IMR-90 (cell line): ENCODE results near the gene MXD4. TPM values are rescaled to one million over a fixed set of nuclear protein-coding genes. Genes with fewer than 3 reads are reported as not detected.

Source experiments
- ATAC-seq: fragments of 200-7000 bp; cut with Tn5 transposase; 2 replicates; pipeline ENCODE4 v1.9.1; 2020; ENCODE audit warnings: low read depth, mild to moderate bottlenecking, moderate library complexity
- BruUV-seq: library from RNA; stranded (reverse); fragments of 400-500 nt; replicated peaks from 2 replicates; lab custom pipeline; 2021; lab: Mats Ljungman, UMichigan
- CTCF ChIA-PET: fragments of 300-600 bp; formaldehyde crosslinking; extraction: SDS; loops from one replicate; lab custom pipeline; 2021; ENCODE audit warnings: antibody characterized with exemption; lab: Yijun Ruan, JAX
- POLR2A ChIA-PET: fragments of 300-600 bp; sonication (Branson Sonifier 250); formaldehyde crosslinking; loops from one replicate; lab custom pipeline; 2022; ENCODE audit warnings: antibody characterized with exemption; ENCODE audit not compliant: unreplicated experiment; lab: Charles Lee
- DNase-seq: peaks from one replicate; pipeline ENCODE4 v3.0.0; 2013
- H2AFZ ChIP-seq: replicated peaks from 2 replicates; pipeline ENCODE3; 2013; ENCODE audit warnings: low read length, mild to moderate bottlenecking; ENCODE audit not compliant: poor library complexity
- H2AK5ac ChIP-seq: 2 replicates; pipeline ENCODE4 v1.6.1; 2013; ENCODE audit warnings: low read depth, low read length, inconsistent platforms
- H2AK9ac ChIP-seq: replicated peaks from 2 replicates; pipeline ENCODE3; 2013; ENCODE audit warnings: mild to moderate bottlenecking, low read depth, low read length, moderate library complexity; ENCODE audit not compliant: poor library complexity
- H2BK120ac ChIP-seq: 2 replicates; pipeline ENCODE4 v1.6.1; 2013; ENCODE audit warnings: low read depth, low read length, inconsistent platforms
- H2BK15ac ChIP-seq: 3 replicates; pipeline ENCODE4 v1.6.1; 2013; ENCODE audit warnings: low read depth, low read length, inconsistent platforms
- H2BK20ac ChIP-seq: 2 replicates; pipeline ENCODE4 v1.6.1; 2013; ENCODE audit warnings: low read depth, mild to moderate bottlenecking, inconsistent platforms, low read length, moderate library complexity
- H2BK5ac ChIP-seq: 2 replicates; pipeline ENCODE4 v1.6.1; 2013; ENCODE audit warnings: mild to moderate bottlenecking, low read depth, low read length, inconsistent platforms; ENCODE audit not compliant: poor library complexity, severe bottlenecking
- H3K14ac ChIP-seq: replicated peaks from 2 replicates; pipeline ENCODE4 v1.6.1; 2013; ENCODE audit warnings: low read depth, low read length, inconsistent platforms
- H3K18ac ChIP-seq: 2 replicates; pipeline ENCODE4 v1.6.1; 2013; ENCODE audit warnings: low read depth, low read length, control low read depth
- H3K23ac ChIP-seq: 2 replicates; pipeline ENCODE4 v1.6.1; 2013; ENCODE audit warnings: low read depth, low read length, inconsistent platforms
- H3K27ac ChIP-seq: 2 replicates; pipeline ENCODE4 v1.5.1; 2013; ENCODE audit warnings: mild to moderate bottlenecking, control low read depth, low read length; ENCODE audit not compliant: insufficient read depth
- H3K27me3 ChIP-seq: 2 replicates; pipeline ENCODE4 v1.6.1; 2013; ENCODE audit warnings: low read length; ENCODE audit not compliant: control insufficient read depth, insufficient read depth
- H3K36me3 ChIP-seq: 2 replicates; pipeline ENCODE4 v1.6.1; 2013; ENCODE audit warnings: low read length, mixed read lengths; ENCODE audit not compliant: control insufficient read depth, insufficient read depth
- H3K4ac ChIP-seq: 2 replicates; pipeline ENCODE4 v1.6.1; 2013; ENCODE audit warnings: low read depth, low read length, inconsistent platforms
- H3K4me1 ChIP-seq: 2 replicates; pipeline ENCODE4 v1.6.1; 2013; ENCODE audit warnings: low read length, mixed read lengths; ENCODE audit not compliant: control insufficient read depth, insufficient read depth
- H3K4me2 ChIP-seq: 2 replicates; pipeline ENCODE4 v1.6.1; 2013; ENCODE audit warnings: low read depth, mild to moderate bottlenecking, control low read depth, low read length, moderate library complexity
- H3K4me3 ChIP-seq: 2 replicates; pipeline ENCODE4 v1.5.1; 2013; ENCODE audit warnings: low read depth, mild to moderate bottlenecking, control low read depth, low read length, moderate library complexity; ENCODE audit not compliant: insufficient read depth
- H3K56ac ChIP-seq: 2 replicates; pipeline ENCODE4 v1.6.1; 2013; ENCODE audit warnings: low read length, inconsistent platforms; ENCODE audit not compliant: insufficient read depth; ENCODE audit errors: extremely low read depth
- H3K79me1 ChIP-seq, 2 experiments: 2 replicates each; pipeline ENCODE4 v1.6.1; 2013; ENCODE audit warnings: low read length in 2 of 2, inconsistent platforms in 1 of 2, low read depth in 1 of 2
- H3K9ac ChIP-seq: 2 replicates; pipeline ENCODE4 v1.6.1; 2013; ENCODE audit warnings: low read depth, low read length, control low read depth
- H3K9me1 ChIP-seq: 2 replicates; pipeline ENCODE4 v1.6.1; 2013; ENCODE audit warnings: low read length, inconsistent platforms; ENCODE audit not compliant: insufficient read depth
- H3K9me3 ChIP-seq: 2 replicates; pipeline ENCODE4 v1.6.1; 2013; ENCODE audit warnings: low read length; ENCODE audit not compliant: control insufficient read depth, insufficient read depth
- H4K20me1 ChIP-seq: 2 replicates; pipeline ENCODE4 v1.6.1; 2013; ENCODE audit warnings: low read length, inconsistent platforms; ENCODE audit not compliant: insufficient read depth
- H4K5ac ChIP-seq: 2 replicates; pipeline ENCODE4 v1.6.1; 2013; ENCODE audit warnings: mild to moderate bottlenecking, low read depth, low read length, control low read depth
- H4K8ac ChIP-seq, 2 experiments: 2 replicates each; pipeline ENCODE4 v1.6.1; 2013; ENCODE audit warnings: low read depth in 2 of 2, low read length in 2 of 2, control low read depth in 1 of 2, inconsistent platforms in 1 of 2
- H4K91ac ChIP-seq: 2 replicates; pipeline ENCODE4 v1.6.1; 2013; ENCODE audit warnings: low read depth, low read length, inconsistent platforms; ENCODE audit not compliant: insufficient read depth
- BHLHE40 ChIP-seq: fragments of 150-350 bp; IDR thresholded peaks from 2 replicates; pipeline ENCODE4 v1.6.1; 2016; ENCODE audit warnings: mild to moderate bottlenecking, low read depth, low read length
- CEBPB ChIP-seq: IDR thresholded peaks from 2 replicates; pipeline ENCODE4 v1.6.1; 2012; ENCODE audit warnings: low read depth, low read length, improper control_type of control experiment
- CHD1 ChIP-seq: IDR thresholded peaks from 2 replicates; pipeline ENCODE4 v1.6.1; 2012; ENCODE audit warnings: low read depth, low read length, improper control_type of control experiment
- CTCF ChIP-seq: conservative IDR thresholded peaks from 2 replicates; pipeline ENCODE4 v1.5.1; 2012; ENCODE audit warnings: mild to moderate bottlenecking, low read depth, low read length, improper control_type of control experiment
- ELK1 ChIP-seq: fragments of 150-350 bp; IDR thresholded peaks from 2 replicates; pipeline ENCODE4 v1.6.1; 2016; ENCODE audit warnings: low read depth, mild to moderate bottlenecking, low read length, moderate library complexity, borderline replicate concordance
- FOS ChIP-seq: fragments of 150-350 bp; IDR thresholded peaks from 2 replicates; pipeline ENCODE4 v1.6.1; 2016; ENCODE audit warnings: low read depth, low read length
- MAFK ChIP-seq: IDR thresholded peaks from 2 replicates; pipeline ENCODE4 v1.6.1; 2012; ENCODE audit warnings: low read depth, low read length, improper control_type of control experiment
- MAZ ChIP-seq: IDR thresholded peaks from 2 replicates; pipeline ENCODE4 v1.6.1; 2012; ENCODE audit warnings: low read depth, mild to moderate bottlenecking, low read length, improper control_type of control experiment, moderate library complexity, borderline replicate concordance
- MXI1 ChIP-seq: IDR thresholded peaks from 2 replicates; pipeline ENCODE4 v1.6.1; 2012; ENCODE audit warnings: low read depth, mild to moderate bottlenecking, low read length, moderate library complexity, borderline replicate concordance
- NFE2L2 ChIP-seq: fragments of 150-350 bp; IDR thresholded peaks from 2 replicates; pipeline ENCODE4 v1.6.1; 2016; ENCODE audit warnings: low read depth, mild to moderate bottlenecking, low read length
- POLR2A ChIP-seq: IDR thresholded peaks from 2 replicates; pipeline ENCODE4 v1.6.1; 2012; ENCODE audit warnings: mild to moderate bottlenecking, low read depth, low read length
- RAD21 ChIP-seq: IDR thresholded peaks from 2 replicates; pipeline ENCODE4 v1.6.1; 2012; ENCODE audit warnings: low read length, improper control_type of control experiment
- RCOR1 ChIP-seq: IDR thresholded peaks from 2 replicates; pipeline ENCODE4 v1.6.1; 2012; ENCODE audit warnings: mild to moderate bottlenecking, low read length, improper control_type of control experiment; ENCODE audit not compliant: insufficient replicate concordance
- RFX5 ChIP-seq: IDR thresholded peaks from 2 replicates; pipeline ENCODE4 v1.8.0; 2012; ENCODE audit warnings: low read depth, mild to moderate bottlenecking, low read length, moderate library complexity
- SMC3 ChIP-seq: fragments of 150-350 bp; IDR thresholded peaks from 2 replicates; pipeline ENCODE4 v1.6.1; 2016; ENCODE audit warnings: low read depth, mild to moderate bottlenecking, antibody characterized with exemption, low read length, moderate library complexity
- USF2 ChIP-seq: fragments of 150-350 bp; IDR thresholded peaks from 2 replicates; pipeline ENCODE4 v1.6.1; 2017; ENCODE audit warnings: mild to moderate bottlenecking, antibody characterized with exemption, low read length, low read depth
- WGBS, 2 experiments: methylation state at CpG; one replicate each; pipeline versions ENCODE4 v1.1.5 to v1.1.7; 2013; ENCODE audit warnings: missing lambda C conversion rate in 2 of 2; ENCODE audit not compliant: insufficient read length in 1 of 2; ENCODE audit errors: extremely low coverage in 2 of 2; 5-methylcytosine and 5-hydroxymethylcytosine counted together
- dilution Hi-C: fragments of 300-500 bp; cut with HindIII; formaldehyde crosslinking; loops from one replicate; pipeline ENCODE4 v1.14.3; 2018; ENCODE audit warnings: low sequenced_read_pairs; ENCODE audit not compliant: unreplicated experiment
- in situ Hi-C: fragments of 300-500 bp; cut with MboI; formaldehyde crosslinking; loops from 3 replicates; pipeline ENCODE4 v1.14.3; 2019; ENCODE audit warnings: low sequenced_read_pairs, inconsistent platforms, mixed read lengths
- intact Hi-C: fragments of 100-400 bp; cut with micrococcal nuclease; formaldehyde crosslinking; loops from 2 replicates; pipeline ENCODE4 v1.10.0; 2022
- polyA plus RNA-seq, 3 experiments: library from polyadenylated mRNA; depleted of rRNA; stranded (reverse); fragments of >200 nt; gene quantifications; 2 replicates each; pipeline ENCODE4 v1.2.3, GENCODE V29; 2012; ENCODE audit warnings: low replicate concordance in 1 of 3
- total RNA-seq: library from RNA; depleted of rRNA; stranded (reverse); fragments of >200 nt; gene quantifications from 2 replicates; pipeline ENCODE4 v1.2.3, GENCODE V29; 2012

Gene MXD4
- total and polyA plus RNA-seq, 2 of the 4 experiments (the other 2 are of a cell fraction): 22.8 to 54.4 TPM

GRCh38 chr4:2273657-2274319 is 11.9 kb upstream of the MXD4 start:
- no peaks in the 10 kb centered on the region for H3K9me3 ChIP-seq

More at GRCh38 chr4:2273657-2274319, 11.9 kb upstream of the MXD4 start:
- H4K20me1 ChIP-seq: no peaks in the 10 kb centered on the region
- no peak overlapping the region for H2AK9ac ChIP-seq
- TF ChIP-seq RAD21: no peak
- TF ChIP-seq CHD1: no peak
- TF ChIP-seq CTCF: no peak
- TF ChIP-seq MXI1: no peak
- TF ChIP-seq POLR2A: no peak
- no peak for TF ChIP-seq NFE2L2
- no peak for TF ChIP-seq SMC3
- no peak for TF ChIP-seq BHLHE40
- no peak for TF ChIP-seq MAZ
- TF ChIP-seq USF2: no peak
- no peak for TF ChIP-seq RCOR1
- no peak for TF ChIP-seq ELK1
- TF ChIP-seq CEBPB: no peak
- TF ChIP-seq FOS: no peak
- no peak for TF ChIP-seq MAFK
- TF ChIP-seq RFX5: no peak
- no peak overlapping the region for H2BK5ac ChIP-seq
- H3K9ac ChIP-seq: no peak overlapping the region
- no peak overlapping the region for H2BK15ac ChIP-seq
- ATAC-seq: no peak
- intact Hi-C loops (no loop called here), in situ Hi-C loops (no loop called here), dilution Hi-C loops (no loop called here)
- no peak overlapping the region for H4K8ac ChIP-seq
- H2AK5ac ChIP-seq: no peak overlapping the region
- no peak overlapping the region for H2BK120ac ChIP-seq
- 69% methylated on average over 9 of the region's 24 CpGs; no CpG with 5 or more reads in 1 of the 2 experiments for WGBS, 2 experiments
- no peak overlapping the region for H3K23ac ChIP-seq
- no peak overlapping the region for H3K56ac ChIP-seq
- no peak overlapping the region for H2BK20ac ChIP-seq
- DNase-seq: no peak
- no peak overlapping the region for H3K4ac ChIP-seq
- no peak overlapping the region for H3K4me2 ChIP-seq
- no peak overlapping the region for H3K18ac ChIP-seq
- no peak overlapping the region for H2AFZ ChIP-seq
- no peaks in the 10 kb centered on the region for H3K9me1 ChIP-seq
- no peak overlapping the region for H4K91ac ChIP-seq
- H3K27me3 ChIP-seq: peaks cover 2% of the 10 kb centered on the region; the same call in 1 of the 2 replicates
- no peak overlapping the region for H4K5ac ChIP-seq
- no peaks in the 10 kb centered on the region for H3K79me1 ChIP-seq
- BruUV-seq: no TSS peak
- no peaks in the 10 kb centered on the region; the same call in 1 of the 2 replicates for H3K4me1 ChIP-seq
- ChIA-PET CTCF (no interaction called here), POLR2A (no interaction called here)
- no peaks in the 10 kb centered on the region for H3K36me3 ChIP-seq
- no peak overlapping the region for H3K27ac ChIP-seq
- no peak overlapping the region for H3K4me3 ChIP-seq
- H3K14ac ChIP-seq: no peak overlapping the region
